Ovary (tissue), 9 donors: ENCODE data around the gene PEG3. TPM values are rescaled to one million over a fixed set of nuclear protein-coding genes. Genes with fewer than 3 reads are reported as not detected.

Experiments
- DNase-seq, 5 donors: peaks; one replicate each; pipeline ENCODE4 v3.0.0-alpha.2; 2019 to 2020
- H3K27ac ChIP-seq, 2 donors: fragments of 200-600 bp; one replicate each; pipeline versions ENCODE4 v1.5.1 to v1.8.0; 2019 to 2022
- H3K27me3 ChIP-seq: fragments of 200-600 bp; one replicate; pipeline ENCODE4 v1.8.0; 2022
- H3K36me3 ChIP-seq: fragments of 200-600 bp; sonication (generic); one replicate; pipeline ENCODE4 v1.5.1; 2019
- H3K4me1 ChIP-seq: one replicate; pipeline ENCODE4 v1.8.1; 2013; ENCODE audit warnings: mild to moderate bottlenecking, moderate library complexity; ENCODE audit not compliant: insufficient read depth
- H3K4me3 ChIP-seq: fragments of 200-600 bp; sonication (generic); one replicate; pipeline ENCODE4 v1.5.1; 2017
- H3K9me3 ChIP-seq, 2 donors: fragments of 200-600 bp in 1 of 2; sonication (generic) in 1 of 2; one replicate each; pipeline versions ENCODE4 v1.5.1 to v1.8.1; 2013 to 2019; ENCODE audit warnings: mild to moderate bottlenecking in 1 of 2, moderate library complexity in 1 of 2
- CTCF ChIP-seq, 3 donors: fragments of 450-650 bp in 2 of 3; fragments of 200-600 bp in 1 of 3; IDR thresholded peaks; one replicate each; pipeline versions ENCODE4 v1.5.1 to v1.8.0; 2016 to 2022; ENCODE audit warnings: antibody characterized with exemption in 3 of 3, mild to moderate bottlenecking in 1 of 3
- EP300 ChIP-seq: sonication (generic); formaldehyde crosslinking; IDR thresholded peaks from one replicate; pipeline ENCODE4 v1.6.1; 2017; ENCODE audit warnings: antibody characterized with exemption
- POLR2A ChIP-seq: fragments of 450-650 bp; IDR thresholded peaks from one replicate; pipeline ENCODE4 v1.6.1; 2017; ENCODE audit warnings: antibody characterized with exemption, mild to moderate bottlenecking, moderate library complexity
- WGBS, 3 donors: extraction: QIAGEN DNeasy Blood & Tissue Kit in 1 of 3; methylation state at CpG; one replicate each; pipeline versions ENCODE4 v1.1.5 to v1.1.7; 2013 to 2017; 5-methylcytosine and 5-hydroxymethylcytosine counted together
- intact Hi-C, 4 donors: fragments of 100-400 bp; cut with DNase I; formaldehyde crosslinking; loops; one replicate each; pipeline versions ENCODE4 v1.11.0 to v1.15.1; 2022 to 2023
- polyA plus RNA-seq, 2 donors: library from polyadenylated mRNA; stranded (reverse); fragments of 200-250 nt in 1 of 2; fragments of 350-450 nt in 1 of 2; fragmentation: Illumina TruSeq in 1 of 2; extraction: RNeasy Lipid Tissue Mini Kit (QIAGEN cat#74804) in 1 of 2; gene quantifications; one replicate each; pipeline ENCODE4 v1.2.3, GENCODE V29; 2013 to 2014
- total RNA-seq, 7 donors: library from RNA; depleted of rRNA in 2 of 7; stranded (reverse); fragments of >200 nt in 2 of 7; fragmentation: NEBNext Ultra II Directional in 3 of 7; extraction: Animal tissue kit (Norgen Biotek cat#: 25700) in 3 of 7; gene quantifications; one replicate each; pipeline versions ENCODE4 v1.1.0 to v1.2.4, GENCODE V29; 2016 to 2023
- donor health status: DM: no; HTN: no; CAD: no; lungs with moderate emphysema.
- donor health status: DM: no; HTN: no; CAD: no.
- donor health status: Bipolar disorder and iron deficiency.
- donor health status: DM: yes; HTN: yes; CAD: no.
- donor health status: DM: no; HTN: no; CAD: no.
- donor health status: DM: yes; HTN: yes; CAD: no.

The PEG3 gene
- total and polyA plus RNA-seq, 9 donors = 104 to 1,197 (median 505) TPM

GRCh38 chr19:56814656-56815055, 25.9 kb downstream of the PEG3 start:
- no peak overlapping the region for H3K27ac ChIP-seq
- TF ChIP-seq CTCF (IDR thresholded peaks at IDR 0.05) = no peak
- no peak for TF ChIP-seq EP300
- TF ChIP-seq POLR2A = no peak
- intact Hi-C loops = no loop called here
- no peak for DNase-seq
- no peaks in the 10 kb centered on the region for H3K9me3 ChIP-seq
- H3K4me1 ChIP-seq = no peaks in the 10 kb centered on the region
- H3K27me3 ChIP-seq = no peaks in the 10 kb centered on the region
- no peaks in the 10 kb centered on the region for H3K36me3 ChIP-seq
- H3K4me3 ChIP-seq = no peak overlapping the region
- WGBS, 3 donors = 84 to 87% (median 85%) methylated on average over 7 of the region's 7 CpGs

GRCh38 chr19:56813531-56813930, 27.0 kb downstream of the PEG3 start:
- intact Hi-C loops = no loop called here
- no peaks in the 10 kb centered on the region for H3K9me3 ChIP-seq
- 67 to 87% (median 83%) methylated on average over 5 of the region's 5 CpGs for WGBS, 3 donors

GRCh38 chr19:56811480-56811879, 29.0 kb downstream of the PEG3 start:
- no peaks in the 10 kb centered on the region for H3K4me1 ChIP-seq
- no peaks in the 10 kb centered on the region for H3K36me3 ChIP-seq
- no peak overlapping the region for H3K4me3 ChIP-seq
- 72 to 88% (median 86%) methylated on average over 6 of the region's 6 CpGs for WGBS, 3 donors
- DNase-seq = no peak
- no peaks in the 10 kb centered on the region for H3K9me3 ChIP-seq
- no peak overlapping the region for H3K27ac ChIP-seq
- intact Hi-C loops = no loop called here
- TF ChIP-seq EP300 = no peak
- TF ChIP-seq POLR2A = no peak
- TF ChIP-seq CTCF (IDR thresholded peaks at IDR 0.05) = no peak
- no peaks in the 10 kb centered on the region for H3K27me3 ChIP-seq

More at GRCh38 chr19:56813531-56813930, 27.0 kb downstream of the PEG3 start:
- H3K27ac ChIP-seq = no peak overlapping the region
- H3K4me1 ChIP-seq = no peaks in the 10 kb centered on the region
- no peak for DNase-seq
- H3K4me3 ChIP-seq = no peak overlapping the region
- TF ChIP-seq EP300 (no peak), CTCF (IDR thresholded peaks at IDR 0.05) (no peak), POLR2A (no peak)
- H3K36me3 ChIP-seq = no peaks in the 10 kb centered on the region
- H3K27me3 ChIP-seq = no peaks in the 10 kb centered on the region

GRCh38 chr19:56810260-56810659, 30.3 kb downstream of the PEG3 start:
- intact Hi-C loops = no loop called here
- DNase-seq = no peak
- Histone ChIP-seq H3K27me3 (no peaks in the 10 kb centered on the region), H3K4me3 (no peak overlapping the region), H3K36me3 (no peaks in the 10 kb centered on the region), H3K9me3 (no peaks in the 10 kb centered on the region), H3K4me1 (no peaks in the 10 kb centered on the region), H3K27ac (no peak overlapping the region)
- TF ChIP-seq EP300 (no peak), CTCF (IDR thresholded peaks at IDR 0.05) (no peak), POLR2A (no peak)
- 88 to 98% (median 90%) methylated on average over 1 of the region's 1 CpG for WGBS, 3 donors
